Activated CD4-positive, CD25-positive, alpha-beta regulatory T cell treated with anti-CD3 and anti-CD28 coated beads, Interleukin-2, amount 50 U/mL, for 16 hours (primary cell): ENCODE results near the gene TRAPPC2L.

Experiments
- DNase-seq: peaks from one replicate; pipeline ENCODE4 v3.0.0-alpha.2; 2020; ENCODE audit warnings: low read depth, low spot score

Gene TRAPPC2L

GRCh38 chr16:88909431-88910210 lies 52.7 kb downstream of the TRAPPC2L start:
- no peak for DNase-seq

DNA sequence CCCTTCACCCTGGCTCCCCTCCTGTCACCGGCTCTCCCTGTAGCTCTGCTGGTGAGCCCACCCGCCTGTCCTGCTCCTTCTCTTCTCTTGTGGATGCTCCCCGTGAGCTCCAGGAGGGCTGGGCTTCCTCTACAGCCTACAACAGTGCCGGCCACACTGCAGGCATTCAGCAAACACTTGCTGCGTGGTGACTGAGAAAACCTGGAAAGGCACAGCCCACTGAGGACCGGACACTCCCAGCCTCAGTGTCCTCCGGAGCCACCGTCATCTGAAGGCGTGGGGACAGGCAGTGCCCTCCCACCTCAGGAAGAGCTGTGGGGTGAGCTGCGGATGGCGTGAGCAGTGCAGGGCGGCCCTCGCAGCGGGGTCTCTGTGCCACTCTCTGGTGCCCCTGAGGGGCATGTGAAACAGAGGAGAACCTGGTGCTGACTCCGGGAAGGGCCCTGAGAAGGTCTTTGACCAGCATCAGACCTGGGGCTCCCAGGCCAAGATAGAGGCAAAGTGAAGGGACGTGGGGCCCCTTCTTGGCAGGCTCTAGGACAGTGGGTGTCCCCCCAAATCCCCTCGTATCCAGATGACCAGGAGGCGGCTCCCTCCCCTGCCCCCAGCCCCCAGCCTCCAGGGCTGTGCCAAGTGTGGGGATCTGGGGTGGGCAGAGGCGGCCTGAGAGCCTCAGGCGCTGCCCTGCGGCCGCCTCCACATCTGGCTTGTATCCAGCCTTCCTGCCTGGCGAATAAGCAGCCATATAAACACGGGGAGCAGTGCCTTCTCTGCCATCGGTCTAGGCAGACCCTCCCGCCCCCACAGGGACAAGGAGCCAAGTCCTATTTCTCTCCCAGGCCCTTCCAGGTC lies 53.6 kb downstream of the TRAPPC2L start:
- DNase-seq: no peak

DNA sequence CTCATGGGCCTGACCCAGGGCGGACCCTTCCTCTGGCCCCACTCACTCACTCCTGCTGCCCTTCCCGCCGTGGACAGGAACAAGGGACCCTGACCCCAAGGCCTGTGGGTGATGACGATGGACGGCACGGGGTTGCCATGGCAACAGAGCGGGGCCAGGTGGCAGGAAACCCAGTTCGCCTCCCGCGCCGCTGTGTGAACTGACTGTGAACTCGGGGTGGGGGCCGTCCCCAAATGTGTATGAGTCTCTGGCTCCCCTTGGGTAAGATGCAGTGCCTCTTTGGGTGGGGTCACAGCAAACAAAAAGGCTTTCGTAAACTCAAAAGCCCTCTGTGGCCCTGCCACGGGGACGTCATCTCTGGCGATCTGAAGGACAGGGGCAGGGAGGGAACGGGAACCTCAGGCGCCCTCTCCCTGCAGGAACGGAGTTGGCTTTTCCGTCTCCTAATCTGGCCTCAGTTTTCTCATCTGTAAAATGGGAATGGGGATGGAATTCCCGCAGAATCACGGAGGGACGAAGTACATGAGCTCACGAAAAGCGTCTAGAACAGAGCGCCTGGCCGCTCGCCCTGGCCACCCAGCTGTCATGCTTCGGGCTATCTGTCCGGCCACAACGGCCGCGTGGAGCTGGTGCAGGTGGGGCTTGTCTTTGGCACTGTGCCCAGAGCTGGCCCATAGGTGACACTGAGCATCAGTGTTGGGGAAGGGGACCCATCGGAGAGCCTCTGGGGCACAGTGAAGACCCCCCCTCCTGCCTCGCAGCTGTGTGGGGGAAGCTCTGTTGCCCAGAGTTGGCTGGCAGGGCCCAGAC lies 54.4 kb downstream of the TRAPPC2L start:
- no peak for DNase-seq

- no peak for DNase-seq
Observed at GRCh38 chr16:88911946-88912310, 55.0 kb downstream of the TRAPPC2L start.
